Measurements from ENCODE around the gene CFAP46.

DNA sequence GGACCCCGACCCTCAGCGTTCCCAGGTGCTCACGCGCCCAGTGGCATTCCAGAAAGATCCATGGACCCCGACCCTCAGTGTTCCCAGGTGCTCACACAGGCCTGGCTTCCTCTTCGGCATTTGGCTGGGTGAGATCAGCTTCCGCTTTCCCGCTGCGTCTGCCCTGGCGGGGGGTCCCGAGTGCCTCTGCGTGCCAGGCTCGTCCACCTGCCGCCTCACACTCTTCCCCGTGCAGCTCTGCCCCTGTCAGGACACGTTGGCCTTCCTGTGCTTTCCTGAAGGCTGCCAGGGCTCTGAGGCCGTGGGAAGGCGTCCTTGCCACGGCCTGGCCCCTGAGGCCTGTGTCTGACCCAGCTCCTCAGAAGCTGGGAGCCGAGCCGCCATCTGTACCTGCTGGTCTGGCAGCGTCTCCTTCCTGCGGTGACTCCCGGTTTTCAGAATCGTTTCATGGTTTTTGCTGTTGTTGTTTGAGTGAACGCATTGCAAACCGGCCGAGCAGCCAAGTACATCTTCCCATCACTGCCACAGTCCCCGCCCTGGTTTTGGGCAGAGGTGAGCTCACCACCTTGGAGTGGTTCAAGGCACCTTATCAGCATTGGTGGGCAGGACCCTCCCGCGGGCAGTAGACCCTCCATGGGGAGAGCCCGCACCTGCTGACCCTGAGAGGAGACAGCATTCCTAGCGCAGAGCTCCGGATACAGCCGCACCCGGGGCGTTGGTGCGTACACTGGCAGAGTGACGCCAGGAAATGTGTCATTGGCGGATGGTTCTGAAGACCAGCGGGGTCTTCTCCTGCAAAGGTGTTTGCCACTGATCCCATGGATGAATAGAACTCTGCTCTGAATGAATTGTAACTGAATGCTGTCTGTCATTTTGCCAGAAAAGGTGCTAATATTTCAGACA lies 173.8 kb downstream of the CFAP46 start:
- TF ChIP-seq, protein P1, sequence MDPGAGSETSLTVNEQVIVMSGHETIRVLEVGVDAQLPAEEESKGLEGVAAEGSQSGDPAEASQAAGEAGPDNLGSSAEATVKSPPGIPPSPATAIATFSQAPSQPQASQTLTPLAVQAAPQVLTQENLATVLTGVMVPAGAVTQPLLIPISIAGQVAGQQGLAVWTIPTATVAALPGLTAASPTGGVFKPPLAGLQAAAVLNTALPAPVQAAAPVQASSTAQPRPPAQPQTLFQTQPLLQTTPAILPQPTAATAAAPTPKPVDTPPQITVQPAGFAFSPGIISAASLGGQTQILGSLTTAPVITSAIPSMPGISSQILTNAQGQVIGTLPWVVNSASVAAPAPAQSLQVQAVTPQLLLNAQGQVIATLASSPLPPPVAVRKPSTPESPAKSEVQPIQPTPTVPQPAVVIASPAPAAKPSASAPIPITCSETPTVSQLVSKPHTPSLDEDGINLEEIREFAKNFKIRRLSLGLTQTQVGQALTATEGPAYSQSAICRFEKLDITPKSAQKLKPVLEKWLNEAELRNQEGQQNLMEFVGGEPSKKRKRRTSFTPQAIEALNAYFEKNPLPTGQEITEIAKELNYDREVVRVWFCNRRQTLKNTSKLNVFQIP (CRISPR knock-in tag; IDR thresholded peaks at IDR 0.05; ENCODE audit: borderline replicate concordance, low read depth), result no peak
- TF ChIP-seq, protein P2, sequence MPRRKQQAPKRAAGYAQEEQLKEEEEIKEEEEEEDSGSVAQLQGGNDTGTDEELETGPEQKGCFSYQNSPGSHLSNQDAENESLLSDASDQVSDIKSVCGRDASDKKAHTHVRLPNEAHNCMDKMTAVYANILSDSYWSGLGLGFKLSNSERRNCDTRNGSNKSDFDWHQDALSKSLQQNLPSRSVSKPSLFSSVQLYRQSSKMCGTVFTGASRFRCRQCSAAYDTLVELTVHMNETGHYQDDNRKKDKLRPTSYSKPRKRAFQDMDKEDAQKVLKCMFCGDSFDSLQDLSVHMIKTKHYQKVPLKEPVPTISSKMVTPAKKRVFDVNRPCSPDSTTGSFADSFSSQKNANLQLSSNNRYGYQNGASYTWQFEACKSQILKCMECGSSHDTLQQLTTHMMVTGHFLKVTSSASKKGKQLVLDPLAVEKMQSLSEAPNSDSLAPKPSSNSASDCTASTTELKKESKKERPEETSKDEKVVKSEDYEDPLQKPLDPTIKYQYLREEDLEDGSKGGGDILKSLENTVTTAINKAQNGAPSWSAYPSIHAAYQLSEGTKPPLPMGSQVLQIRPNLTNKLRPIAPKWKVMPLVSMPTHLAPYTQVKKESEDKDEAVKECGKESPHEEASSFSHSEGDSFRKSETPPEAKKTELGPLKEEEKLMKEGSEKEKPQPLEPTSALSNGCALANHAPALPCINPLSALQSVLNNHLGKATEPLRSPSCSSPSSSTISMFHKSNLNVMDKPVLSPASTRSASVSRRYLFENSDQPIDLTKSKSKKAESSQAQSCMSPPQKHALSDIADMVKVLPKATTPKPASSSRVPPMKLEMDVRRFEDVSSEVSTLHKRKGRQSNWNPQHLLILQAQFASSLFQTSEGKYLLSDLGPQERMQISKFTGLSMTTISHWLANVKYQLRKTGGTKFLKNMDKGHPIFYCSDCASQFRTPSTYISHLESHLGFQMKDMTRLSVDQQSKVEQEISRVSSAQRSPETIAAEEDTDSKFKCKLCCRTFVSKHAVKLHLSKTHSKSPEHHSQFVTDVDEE (CRISPR knock-in tag; IDR thresholded peaks at IDR 0.05), result no peak
- TF ChIP-seq ZFP30 (CRISPR knock-in tag; IDR thresholded peaks at IDR 0.05) (no peak), ZNF565 (CRISPR knock-in tag; conservative IDR thresholded peaks at IDR 0.05; ENCODE audit: low read depth) (no peak), RARB (CRISPR knock-in tag; IDR thresholded peaks at IDR 0.05) (no peak), ZNF8 (CRISPR knock-in tag; IDR thresholded peaks at IDR 0.05) (no peak), ZFP3 (CRISPR knock-in tag; IDR thresholded peaks at IDR 0.05) (no peak), GLIS3 (CRISPR knock-in tag; IDR thresholded peaks at IDR 0.05) (no peak), ZC3H10 (CRISPR knock-in tag; IDR thresholded peaks at IDR 0.05) (no peak), TCF4 (CRISPR knock-in tag; IDR thresholded peaks at IDR 0.05; ENCODE audit: borderline replicate concordance) (no peak), CSDC2 (CRISPR knock-in tag; IDR thresholded peaks at IDR 0.05) (no peak), ZNF70 (CRISPR knock-in tag; IDR thresholded peaks at IDR 0.05) (no peak)
- TF ChIP-seq, protein P3, sequence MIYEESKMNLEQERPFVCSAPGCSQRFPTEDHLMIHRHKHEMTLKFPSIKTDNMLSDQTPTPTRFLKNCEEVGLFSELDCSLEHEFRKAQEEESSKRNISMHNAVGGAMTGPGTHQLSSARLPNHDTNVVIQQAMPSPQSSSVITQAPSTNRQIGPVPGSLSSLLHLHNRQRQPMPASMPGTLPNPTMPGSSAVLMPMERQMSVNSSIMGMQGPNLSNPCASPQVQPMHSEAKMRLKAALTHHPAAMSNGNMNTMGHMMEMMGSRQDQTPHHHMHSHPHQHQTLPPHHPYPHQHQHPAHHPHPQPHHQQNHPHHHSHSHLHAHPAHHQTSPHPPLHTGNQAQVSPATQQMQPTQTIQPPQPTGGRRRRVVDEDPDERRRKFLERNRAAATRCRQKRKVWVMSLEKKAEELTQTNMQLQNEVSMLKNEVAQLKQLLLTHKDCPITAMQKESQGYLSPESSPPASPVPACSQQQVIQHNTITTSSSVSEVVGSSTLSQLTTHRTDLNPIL (CRISPR knock-in tag; IDR thresholded peaks at IDR 0.05; ENCODE audit: low read depth), result no peak
- TF ChIP-seq, protein P4, sequence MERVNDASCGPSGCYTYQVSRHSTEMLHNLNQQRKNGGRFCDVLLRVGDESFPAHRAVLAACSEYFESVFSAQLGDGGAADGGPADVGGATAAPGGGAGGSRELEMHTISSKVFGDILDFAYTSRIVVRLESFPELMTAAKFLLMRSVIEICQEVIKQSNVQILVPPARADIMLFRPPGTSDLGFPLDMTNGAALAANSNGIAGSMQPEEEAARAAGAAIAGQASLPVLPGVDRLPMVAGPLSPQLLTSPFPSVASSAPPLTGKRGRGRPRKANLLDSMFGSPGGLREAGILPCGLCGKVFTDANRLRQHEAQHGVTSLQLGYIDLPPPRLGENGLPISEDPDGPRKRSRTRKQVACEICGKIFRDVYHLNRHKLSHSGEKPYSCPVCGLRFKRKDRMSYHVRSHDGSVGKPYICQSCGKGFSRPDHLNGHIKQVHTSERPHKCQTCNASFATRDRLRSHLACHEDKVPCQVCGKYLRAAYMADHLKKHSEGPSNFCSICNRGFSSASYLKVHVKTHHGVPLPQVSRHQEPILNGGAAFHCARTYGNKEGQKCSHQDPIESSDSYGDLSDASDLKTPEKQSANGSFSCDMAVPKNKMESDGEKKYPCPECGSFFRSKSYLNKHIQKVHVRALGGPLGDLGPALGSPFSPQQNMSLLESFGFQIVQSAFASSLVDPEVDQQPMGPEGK (CRISPR knock-in tag; IDR thresholded peaks at IDR 0.05; ENCODE audit: borderline replicate concordance), result no peak

Data from SK-N-SH treated with all-trans-retinoic acid at 6 μM for 48 hours (cell line).